Stromal cell of bone marrow (primary cell): ENCODE results near the gene HNRNPDL.
"Not testable (repeated sequence)": the region's sequence is repeated elsewhere in the genome, so short reads cannot be mapped to it uniquely, and the experiment has no call there.

Experiments
- DNase-seq: peaks from one replicate; pipeline ENCODE4 v3.0.0-alpha.2; 2012; ENCODE audit warnings: low read depth

Gene HNRNPDL

GRCh38 chr4:82432596-82432995 is 2.3 kb upstream of the HNRNPDL start:
- DNase-seq = no peak

GRCh38 chr4:82431831-82432230 is 1.6 kb upstream of the HNRNPDL start:
- no peak for DNase-seq

DNA sequence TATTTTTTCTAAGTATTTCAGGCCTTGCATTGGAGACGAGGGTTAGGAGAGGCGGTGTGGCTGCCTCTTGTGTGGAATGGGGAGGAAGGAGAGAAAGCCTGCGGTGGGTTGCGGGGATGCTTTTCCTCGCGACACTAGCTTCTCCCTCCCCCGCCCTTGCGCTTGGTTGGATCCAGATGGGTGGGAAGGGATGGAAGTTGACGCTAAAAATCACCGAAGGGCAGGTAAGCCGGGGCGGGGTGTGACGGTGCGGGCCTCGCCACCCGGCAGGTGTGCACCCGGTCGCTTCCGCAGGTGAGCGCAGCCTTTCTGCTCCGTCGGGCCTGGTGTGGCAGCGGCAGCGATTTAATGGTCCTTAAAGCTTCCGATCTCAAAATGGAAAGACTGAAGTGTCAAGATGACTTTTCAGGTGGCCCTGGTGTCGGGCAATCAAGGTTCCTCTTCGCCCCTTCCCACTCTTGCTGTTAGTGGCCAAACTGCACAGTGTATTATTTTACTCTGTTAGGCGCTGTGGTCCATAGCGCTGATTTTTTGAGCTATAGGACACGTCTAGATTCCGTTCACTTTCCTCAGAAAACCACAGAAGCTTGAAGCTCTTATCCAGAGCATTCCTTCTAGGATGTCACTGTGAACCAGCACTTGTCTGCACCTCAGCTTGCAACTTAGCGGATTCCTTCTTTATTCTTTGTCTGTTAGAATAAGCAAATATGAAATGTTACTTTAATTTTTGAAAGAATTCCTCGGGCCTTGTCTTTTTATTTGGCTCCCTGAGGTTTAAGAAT is 893 bp upstream of the HNRNPDL start:
- no peak for DNase-seq

DNA sequence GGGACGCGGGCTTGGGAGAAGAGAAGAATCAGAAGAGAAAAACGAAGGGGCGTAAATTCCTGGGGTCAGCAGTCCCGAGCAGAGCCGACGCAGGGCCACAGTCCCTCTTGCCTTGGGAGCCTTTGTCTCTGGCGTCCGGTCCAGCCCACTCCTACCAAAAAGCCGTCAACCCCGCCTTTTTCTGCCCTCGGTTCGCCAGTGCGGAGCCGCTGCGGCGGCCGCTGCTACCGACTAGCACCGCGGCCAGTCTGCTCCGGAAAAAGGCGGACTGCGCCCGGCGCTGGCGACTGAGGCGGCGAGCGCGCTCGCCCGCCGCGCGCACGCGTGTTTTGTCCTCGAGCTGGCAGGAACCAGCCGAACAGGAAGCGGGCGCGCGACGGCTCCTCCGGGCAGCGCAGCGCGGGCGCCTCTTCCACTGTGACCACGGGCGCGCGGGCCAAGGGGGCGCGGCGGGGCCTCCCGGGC is 502 bp downstream of the HNRNPDL start:
- peak; percentile 13 for DNase-seq

DNA sequence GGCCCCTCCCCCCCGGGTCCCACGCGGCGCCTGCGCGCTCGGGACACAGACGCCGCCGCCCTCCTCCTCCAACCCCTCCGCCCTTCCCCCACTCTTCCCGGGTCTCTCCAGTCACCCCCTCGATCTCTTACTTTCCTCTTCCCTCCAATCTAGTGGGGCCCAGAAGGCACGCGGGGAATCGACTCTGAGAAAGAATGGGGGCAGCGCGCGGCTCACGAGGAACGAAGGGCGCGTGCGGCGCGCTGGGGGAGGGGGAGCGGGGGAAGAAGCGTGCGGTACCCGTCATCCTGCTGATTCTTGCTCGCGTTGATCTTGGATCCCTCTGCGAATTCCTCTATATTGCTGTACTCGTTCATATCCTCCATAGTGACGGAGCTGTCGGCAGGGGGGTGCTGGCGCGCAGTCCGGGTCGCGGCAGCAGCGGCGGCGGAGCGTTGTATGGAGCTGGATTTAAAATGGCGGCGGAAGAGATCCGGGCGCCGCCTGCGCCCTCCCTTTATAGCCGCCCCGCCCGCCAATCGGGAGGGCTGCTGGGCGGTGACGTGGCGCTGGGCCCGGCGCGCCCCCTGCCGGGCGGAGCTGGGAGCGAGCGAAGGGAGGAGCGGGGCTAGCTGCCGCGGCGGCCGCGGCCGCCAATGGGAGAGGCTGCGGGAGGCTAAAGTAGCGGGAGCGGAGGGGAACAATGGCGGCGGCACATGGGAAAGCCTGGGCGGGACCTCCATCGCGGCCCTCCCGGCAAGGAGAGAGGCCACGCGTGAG is 1.1 kb downstream of the HNRNPDL start:
- DNase-seq = peak; percentile 83

- DNase-seq = no peak
Measured at GRCh38 chr4:82428526-82428968, 1.7 kb downstream of the HNRNPDL start.

- DNase-seq = no peak
Measured at GRCh38 chr4:82425478-82425877, 4.8 kb downstream of the HNRNPDL start.

DNA sequence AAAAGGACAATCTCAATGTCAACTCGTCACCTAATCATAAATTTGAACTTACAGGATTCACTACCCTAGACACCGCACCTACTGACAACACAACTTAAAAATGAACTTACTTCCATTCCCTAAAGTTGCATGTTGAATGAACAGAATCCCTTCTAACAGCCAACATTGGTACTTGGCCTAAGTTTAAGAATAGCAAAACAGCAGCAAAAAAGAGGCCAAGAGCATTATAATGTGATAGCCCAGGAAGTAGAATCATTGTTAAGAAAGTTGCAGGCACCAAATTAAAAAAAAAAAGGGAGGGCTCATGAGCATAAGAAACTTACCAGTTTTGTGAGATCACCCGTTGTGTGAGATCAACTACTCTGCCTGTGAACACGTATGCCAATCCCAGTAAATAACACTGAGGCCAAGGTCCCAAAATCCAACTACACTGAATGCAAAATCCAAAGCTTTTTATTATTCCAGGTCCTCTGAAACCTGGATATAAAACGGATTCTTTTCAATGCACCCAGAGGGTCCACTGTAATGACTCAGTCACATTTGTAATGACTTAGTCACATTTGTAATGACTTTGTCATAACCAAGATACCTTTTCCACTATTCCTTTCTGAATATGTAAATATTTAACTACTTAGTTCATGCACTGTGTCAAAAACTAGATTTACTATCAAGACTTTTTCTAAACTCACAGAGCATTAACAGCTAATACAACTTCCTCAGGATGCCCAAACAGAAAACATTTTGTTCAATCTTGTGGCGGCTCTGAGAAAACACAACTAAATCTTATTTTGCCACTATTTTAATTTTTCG is 6.8 kb downstream of the HNRNPDL start:
- DNase-seq = no peak

DNA sequence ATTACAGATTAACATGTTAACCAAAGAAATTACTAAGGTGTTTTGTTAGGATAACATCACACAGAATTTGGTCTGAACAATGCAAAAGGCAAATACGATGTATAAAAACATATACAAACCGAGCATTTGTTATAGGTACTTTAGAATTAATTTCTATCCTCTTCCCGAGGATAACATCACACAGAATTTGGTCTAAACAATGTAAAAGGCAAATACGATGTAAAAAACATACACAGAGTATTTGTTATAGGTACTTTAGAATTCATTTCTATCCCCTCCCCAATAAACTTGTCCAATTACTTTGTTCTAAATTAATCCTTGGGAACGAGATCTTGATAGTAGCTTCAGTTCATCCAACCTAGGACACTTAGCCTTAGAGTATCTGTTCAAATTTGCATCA is 7.6 kb downstream of the HNRNPDL start:
- no peak for DNase-seq

GRCh38 chr4:82421796-82422560 is 8.3 kb downstream of the HNRNPDL start:
- DNase-seq = no peak

- no peak for DNase-seq
Measured at GRCh38 chr4:82419451-82419850, 10.8 kb downstream of the HNRNPDL start.

- DNase-seq = no peak
Measured at GRCh38 chr4:82415922-82416365, 14.3 kb downstream of the HNRNPDL start.

- not testable (repeated sequence) for DNase-seq
Measured at GRCh38 chr4:82415061-82415460, 15.2 kb downstream of the HNRNPDL start.

DNA sequence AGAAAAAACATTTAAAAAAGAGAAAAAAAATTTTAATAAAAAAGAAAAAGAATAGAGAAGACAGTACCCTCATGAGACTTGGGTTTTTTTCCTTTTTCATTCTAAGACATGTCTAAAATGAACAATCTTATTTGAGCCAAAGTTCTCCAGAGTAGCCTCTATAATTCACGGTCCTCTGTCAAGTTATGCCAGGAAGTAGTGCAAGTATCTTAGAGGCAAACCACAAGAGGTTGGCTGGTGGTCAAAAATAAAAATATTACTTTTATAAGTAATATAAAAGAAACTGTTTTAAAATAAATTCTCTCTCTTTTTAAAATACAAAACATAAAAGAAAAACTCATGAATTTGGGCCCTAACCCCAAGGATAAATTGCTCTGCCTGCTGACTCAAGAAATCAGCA is 26.5 kb downstream of the HNRNPDL start:
- DNase-seq = no peak

GRCh38 chr4:82402196-82402775 is 28.0 kb downstream of the HNRNPDL start:
- no peak for DNase-seq

DNA sequence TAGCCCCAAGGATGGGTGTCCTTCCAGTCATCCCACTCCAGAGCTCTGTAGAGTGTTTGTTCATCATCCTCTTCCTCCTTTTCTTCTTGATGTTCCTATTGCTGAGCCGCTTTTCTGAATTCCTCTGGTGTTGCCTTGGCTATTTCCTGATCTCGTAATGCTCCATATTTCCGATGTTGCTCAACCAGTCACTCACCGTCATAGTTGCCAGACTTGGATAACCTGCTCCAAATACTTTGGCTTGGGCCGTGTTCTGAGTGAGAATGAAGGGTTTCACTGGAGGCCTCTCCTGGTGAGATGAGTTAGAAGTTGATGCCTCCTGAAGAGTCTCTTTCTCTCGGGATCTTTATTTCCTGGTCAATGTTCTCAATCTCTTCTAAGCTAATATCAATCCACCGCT is 28.7 kb downstream of the HNRNPDL start:
- DNase-seq = no peak

DNA sequence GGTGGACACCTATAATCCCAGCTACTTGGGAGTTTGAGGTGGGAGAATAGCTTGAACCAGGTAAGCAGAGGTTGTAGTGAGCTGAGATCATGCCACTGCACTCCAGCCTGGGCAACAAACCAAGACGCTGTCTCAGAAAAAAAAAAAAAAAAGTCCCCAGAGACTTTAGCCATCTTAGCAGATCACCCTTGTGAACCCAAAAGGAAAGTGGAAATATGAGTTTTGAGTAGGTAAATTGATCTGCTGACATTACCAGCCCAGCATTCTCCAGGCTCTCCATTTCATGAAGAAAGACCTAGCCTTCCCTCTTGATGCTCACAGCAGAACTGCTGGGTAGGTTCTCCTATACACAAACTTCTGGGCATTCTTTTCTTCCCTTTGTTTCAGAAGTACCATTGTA is 32.0 kb downstream of the HNRNPDL start:
- no peak for DNase-seq

DNA sequence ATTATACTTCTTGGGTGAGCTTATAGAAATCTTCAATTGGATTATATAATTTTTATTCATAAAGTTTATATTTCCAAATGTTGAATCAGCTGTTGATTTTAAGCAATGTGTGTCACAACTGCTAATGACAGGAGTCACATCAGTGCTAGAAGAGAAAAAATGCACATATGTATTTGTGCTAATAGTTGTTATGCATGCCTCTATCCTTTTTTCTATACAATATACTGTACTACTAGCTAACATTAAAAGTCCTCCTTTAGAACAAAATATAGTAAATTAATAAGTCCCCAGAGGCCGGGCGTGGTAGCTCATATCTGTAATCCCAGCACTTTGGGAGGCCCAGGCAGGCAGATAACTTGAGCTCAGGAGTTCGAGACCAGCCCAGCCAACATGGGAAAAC is 32.7 kb downstream of the HNRNPDL start:
- DNase-seq = no peak

DNA sequence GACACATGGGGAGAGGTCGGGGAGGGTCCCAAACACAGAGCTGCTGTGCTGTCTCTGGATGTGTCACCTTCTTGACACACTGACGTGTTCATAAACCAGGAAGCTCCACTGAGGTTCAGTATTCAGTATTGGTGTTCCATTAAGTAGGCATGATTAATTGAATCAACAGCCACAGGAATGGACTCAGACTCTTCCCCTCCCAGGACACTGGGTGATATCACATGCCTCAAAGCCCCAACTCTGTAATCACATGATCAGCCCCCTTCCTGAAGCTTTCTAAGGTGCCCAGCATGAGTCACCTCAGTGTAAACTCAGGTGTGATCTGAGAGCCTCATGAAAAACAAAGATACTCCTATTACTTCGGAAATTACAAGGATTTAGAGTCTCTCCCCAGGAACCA is 35.4 kb downstream of the HNRNPDL start:
- no peak for DNase-seq

DNA sequence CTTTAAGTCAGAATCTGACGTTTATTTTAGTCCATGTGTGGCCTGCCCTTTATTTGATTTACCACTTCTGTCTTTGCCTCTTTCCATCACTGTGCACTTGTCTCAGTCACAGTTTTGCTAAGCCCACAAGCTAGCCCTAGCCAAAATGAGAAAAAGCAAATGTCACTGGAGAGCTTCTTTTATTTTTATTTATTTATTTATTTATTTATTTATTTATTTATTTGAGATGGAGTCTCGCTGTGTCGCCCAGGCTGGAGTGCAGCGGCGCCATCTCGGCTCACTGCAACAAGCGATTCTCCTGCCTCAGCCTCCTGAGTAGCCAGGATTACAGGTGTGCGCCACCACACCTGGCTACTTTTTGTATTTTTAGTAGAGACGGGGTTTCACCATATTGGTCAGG is 40.2 kb downstream of the HNRNPDL start:
- DNase-seq = not testable (repeated sequence)

GRCh38 chr4:82388405-82388804 is 41.9 kb downstream of the HNRNPDL start:
- no peak for DNase-seq
